Measurements from ENCODE around the gene MST1.
"Not testable (repeated sequence)": the region's sequence is repeated elsewhere in the genome, so short reads cannot be mapped to it uniquely, and the experiment has no call there.

DNA sequence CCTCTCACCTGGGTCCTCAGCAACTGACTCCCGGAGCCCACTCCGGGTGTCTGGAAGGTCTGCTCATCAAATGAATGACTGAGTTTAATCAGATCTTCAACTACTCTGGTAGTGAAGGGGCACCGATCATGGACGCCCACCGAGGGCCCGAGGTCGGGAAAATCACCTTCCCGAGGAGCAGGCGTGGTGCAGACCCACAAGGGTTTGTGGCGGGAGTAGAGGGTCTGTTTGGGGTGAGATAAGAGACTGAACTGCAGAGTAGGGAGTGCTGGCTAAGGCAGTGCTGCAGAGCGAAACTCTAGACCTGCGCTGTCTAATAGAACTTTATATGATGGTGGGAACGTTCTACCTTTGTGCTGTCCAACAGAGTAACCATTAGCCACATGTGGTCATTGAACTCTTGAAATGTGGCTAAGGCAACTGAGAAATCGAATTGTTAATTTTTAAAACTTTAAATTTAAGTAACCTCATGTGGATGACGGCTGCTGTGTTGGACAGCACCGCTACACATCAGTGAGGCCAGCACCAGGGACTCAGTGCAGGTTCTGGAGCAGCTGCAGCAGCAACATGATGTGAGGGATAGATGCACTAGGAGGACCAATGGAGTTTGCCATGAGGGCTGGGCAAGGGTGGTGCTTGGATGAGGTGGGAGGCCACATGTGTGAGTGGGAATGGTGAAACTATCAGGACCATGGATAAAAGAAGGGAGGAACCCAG lies 792 bp upstream of the MST1 start:
- TF ChIP-seq, protein P1, sequence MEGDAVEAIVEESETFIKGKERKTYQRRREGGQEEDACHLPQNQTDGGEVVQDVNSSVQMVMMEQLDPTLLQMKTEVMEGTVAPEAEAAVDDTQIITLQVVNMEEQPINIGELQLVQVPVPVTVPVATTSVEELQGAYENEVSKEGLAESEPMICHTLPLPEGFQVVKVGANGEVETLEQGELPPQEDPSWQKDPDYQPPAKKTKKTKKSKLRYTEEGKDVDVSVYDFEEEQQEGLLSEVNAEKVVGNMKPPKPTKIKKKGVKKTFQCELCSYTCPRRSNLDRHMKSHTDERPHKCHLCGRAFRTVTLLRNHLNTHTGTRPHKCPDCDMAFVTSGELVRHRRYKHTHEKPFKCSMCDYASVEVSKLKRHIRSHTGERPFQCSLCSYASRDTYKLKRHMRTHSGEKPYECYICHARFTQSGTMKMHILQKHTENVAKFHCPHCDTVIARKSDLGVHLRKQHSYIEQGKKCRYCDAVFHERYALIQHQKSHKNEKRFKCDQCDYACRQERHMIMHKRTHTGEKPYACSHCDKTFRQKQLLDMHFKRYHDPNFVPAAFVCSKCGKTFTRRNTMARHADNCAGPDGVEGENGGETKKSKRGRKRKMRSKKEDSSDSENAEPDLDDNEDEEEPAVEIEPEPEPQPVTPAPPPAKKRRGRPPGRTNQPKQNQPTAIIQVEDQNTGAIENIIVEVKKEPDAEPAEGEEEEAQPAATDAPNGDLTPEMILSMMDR (IDR thresholded peaks at IDR 0.05): not testable (repeated sequence)
- not testable (repeated sequence) for TF ChIP-seq POLR2A (IDR thresholded peaks at IDR 0.05)

Data from esophagus squamous epithelium (tissue), 4 donors.